Erythroblast (primary cell): Measurements from ENCODE around the gene RNF114.

Source experiments
- GATA1 ChIP-seq: IDR thresholded peaks from 2 replicates; pipeline ENCODE4 v1.6.1; 2011; ENCODE audit warnings: low read depth, mild to moderate bottlenecking, control low read depth, low read length, moderate library complexity
- POLR2A ChIP-seq: IDR thresholded peaks from 2 replicates; pipeline ENCODE4 v1.6.1; 2011; ENCODE audit warnings: mild to moderate bottlenecking, low read length

DNA sequence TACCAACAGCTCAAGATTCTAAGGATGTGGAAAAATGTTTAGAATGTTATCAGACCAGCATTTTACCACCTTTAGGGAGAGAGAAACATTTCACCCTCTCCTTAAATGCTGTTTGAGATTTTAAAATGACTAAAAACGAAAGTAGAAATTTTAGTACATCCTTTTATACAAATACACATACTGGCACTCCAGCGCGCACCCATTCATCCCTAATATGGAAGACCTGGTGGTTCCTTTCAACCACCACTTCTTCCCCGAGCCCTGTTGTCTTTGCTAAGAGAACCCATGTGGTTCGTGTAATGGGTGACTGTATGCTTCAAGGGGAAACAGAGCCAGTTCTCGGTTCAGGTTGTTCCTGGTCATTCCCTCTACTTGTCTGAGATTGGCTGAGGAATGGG is 42.1 kb upstream of the RNF114 start:
- TF ChIP-seq POLR2A (no peak), GATA1 (no peak)
